A673 (cell line): ENCODE data around the gene KPNA6. TPM values are rescaled to one million over a fixed set of nuclear protein-coding genes. Genes with fewer than 3 reads are reported as not detected.
"Not testable (repeated sequence)": the region's sequence is repeated elsewhere in the genome, so short reads cannot be mapped to it uniquely, and the experiment has no call there.

Experiments used
- BruUV-seq: library from RNA; stranded (reverse); fragments of 400-500 nt; replicated peaks from 2 replicates; lab custom pipeline; 2021; lab: Mats Ljungman, UMichigan
- CTCF ChIA-PET: fragments of 300-600 bp; sonication (Branson Sonifier 250); formaldehyde crosslinking; loops from one replicate; lab custom pipeline; 2022; ENCODE audit warnings: antibody characterized with exemption; lab: Charles Lee
- POLR2A ChIA-PET: fragments of 300-600 bp; sonication (Branson Sonifier 250); formaldehyde crosslinking; loops from one replicate; lab custom pipeline; 2022; ENCODE audit warnings: antibody characterized with exemption; ENCODE audit not compliant: low non-redundant PET; lab: Charles Lee
- DNase-seq: peaks from one replicate; pipeline ENCODE4 v3.0.0-alpha.2; 2015; ENCODE audit warnings: low spot score
- H3K27ac ChIP-seq: fragments of 200-600 bp; sonication (generic); 2 replicates; pipeline ENCODE4 v1.5.1; 2016; ENCODE audit warnings: mixed run types, low read depth, mild to moderate bottlenecking, mixed read lengths, antibody characterized with exemption, low read length; ENCODE audit not compliant: poor library complexity, severe bottlenecking
- H3K27me3 ChIP-seq: fragments of 200-600 bp; sonication (generic); replicated peaks from 2 replicates; pipeline ENCODE4 v1.6.1; 2017; ENCODE audit warnings: mixed run types, low read depth, mild to moderate bottlenecking, mixed read lengths, antibody characterized with exemption, low read length; ENCODE audit not compliant: insufficient read depth, poor library complexity
- H3K36me3 ChIP-seq: fragments of 200-600 bp; sonication (generic); 2 replicates; pipeline ENCODE4 v1.6.1; 2016; ENCODE audit warnings: mixed run types, mild to moderate bottlenecking, mixed read lengths, antibody characterized with exemption, low read length; ENCODE audit not compliant: insufficient read depth, poor library complexity, severe bottlenecking
- H3K4me1 ChIP-seq: fragments of 200-600 bp; sonication (generic); 2 replicates; pipeline ENCODE4 v1.6.1; 2017; ENCODE audit warnings: mixed run types, mild to moderate bottlenecking, mixed read lengths, antibody characterized with exemption, low read length; ENCODE audit not compliant: insufficient read depth, poor library complexity, severe bottlenecking
- H3K4me3 ChIP-seq: fragments of 200-600 bp; sonication (generic); 2 replicates; pipeline ENCODE4 v1.5.1; 2016; ENCODE audit warnings: low read depth, mixed run types, mild to moderate bottlenecking, mixed read lengths, low read length; ENCODE audit not compliant: poor library complexity, severe bottlenecking
- H3K9me3 ChIP-seq: fragments of 200-600 bp; sonication (generic); 2 replicates; pipeline ENCODE4 v1.6.1; 2016; ENCODE audit warnings: mixed run types, low read depth, mild to moderate bottlenecking, mixed read lengths, antibody characterized with exemption, low read length; ENCODE audit not compliant: poor library complexity, severe bottlenecking
- CTCF ChIP-seq: fragments of 300-800, 200-600 bp; sonication (generic); conservative IDR thresholded peaks from 2 replicates; pipeline ENCODE4 v1.5.1; 2017; ENCODE audit warnings: low read depth, mild to moderate bottlenecking, antibody characterized with exemption, low read length, moderate library complexity, mixed read lengths
- EZH2 ChIP-seq: fragments of 200-600 bp; sonication (generic); IDR thresholded peaks from 2 replicates; pipeline ENCODE4 v1.6.1; 2017; ENCODE audit warnings: borderline replicate concordance, low read depth, mild to moderate bottlenecking, mixed read lengths, antibody characterized with exemption, low read length; ENCODE audit not compliant: poor library complexity, severe bottlenecking
- intact Hi-C: fragments of 100-400 bp; cut with micrococcal nuclease; formaldehyde crosslinking; loops from one replicate; pipeline ENCODE4 v1.10.0; 2022; ENCODE audit not compliant: unreplicated experiment
- total RNA-seq: library from RNA; stranded (reverse); gene quantifications from 2 replicates; pipeline ENCODE4 v1.2.3, GENCODE V29; 2021

The KPNA6 gene
- total RNA-seq, 1 experiment from 2014 or later = 96.8 TPM

- Histone ChIP-seq H3K27ac (no peak overlapping the region), H3K36me3 (no peaks in the 10 kb centered on the region), H3K9me3 (peaks cover 12% of the 10 kb centered on the region), H3K4me3 (no peak overlapping the region), H3K27me3 (no peaks in the 10 kb centered on the region), H3K4me1 (no peaks in the 10 kb centered on the region)
- TF ChIP-seq EZH2 = no peak
- no peak for TF ChIP-seq CTCF
- no peak for DNase-seq
- ChIA-PET POLR2A (no interaction called here), CTCF (no interaction called here)
- no TSS peak for BruUV-seq
- intact Hi-C loops = no loop called here
Observed at GRCh38 chr1:32144033-32144432, 36.2 kb downstream of the KPNA6 start.

GRCh38 chr1:32147799-32148198 is 39.9 kb downstream of the KPNA6 start:
- H3K27ac ChIP-seq, DNase-seq, H3K36me3 ChIP-seq, H3K4me3 ChIP-seq, POLR2A ChIA-PET, intact Hi-C loops, CTCF ChIA-PET, BruUV-seq, H3K27me3 ChIP-seq: not testable (repeated sequence)
- H3K9me3 ChIP-seq = peaks cover 13% of the 10 kb centered on the region
- H3K4me1 ChIP-seq = peaks cover 28% of the 10 kb centered on the region

GRCh38 chr1:32150847-32151246 is 43.0 kb downstream of the KPNA6 start:
- TF ChIP-seq CTCF (no peak), EZH2 (no peak)
- CTCF ChIA-PET = interaction anchor here (0.6 kb wide), 1 partner anchor 121 kb away, joined by 3 read pairs; no protein-coding TSS in a partner anchor
- intact Hi-C loops = no loop called here
- H3K36me3 ChIP-seq = peaks cover 2% of the 10 kb centered on the region
- DNase-seq = peak; percentile 73
- BruUV-seq = no TSS peak
- POLR2A ChIA-PET = interaction anchor here (0.7 kb wide), 1 partner anchor 354 kb away, joined by 6 read pairs; no protein-coding TSS in a partner anchor
- H3K27me3 ChIP-seq = no peaks in the 10 kb centered on the region
- peaks cover 13% of the 10 kb centered on the region for H3K9me3 ChIP-seq
- H3K4me3 ChIP-seq = peak overlapping the region; percentile 23
- H3K27ac ChIP-seq = peak overlapping the region; percentile 52
- peaks cover 28% of the 10 kb centered on the region for H3K4me1 ChIP-seq

GRCh38 chr1:32151319-32151787 is 43.5 kb downstream of the KPNA6 start:
- ChIA-PET CTCF (interaction anchor here (0.6 to 0.7 kb wide), 2 partner anchors 28 to 121 kb away, joined by 3 read pairs; partner anchors contain the start of gene TXLNA), POLR2A (interaction anchor here (0.6 to 0.7 kb wide), 3 partner anchors 75 to 354 kb away, joined by 6 to 10 read pairs (median 9); no protein-coding TSS in a partner anchor)
- Histone ChIP-seq H3K27me3 (no peaks in the 10 kb centered on the region), H3K9me3 (peaks cover 13% of the 10 kb centered on the region), H3K27ac (peak overlapping the region; percentile 52), H3K4me1 (peaks cover 28% of the 10 kb centered on the region), H3K4me3 (peak overlapping the region; percentile 23), H3K36me3 (peaks cover 7% of the 10 kb centered on the region)
- BruUV-seq = no TSS peak
- TF ChIP-seq EZH2 (no peak), CTCF (no peak)
- intact Hi-C loops = no loop called here
- DNase-seq = peak; percentile 93
